GM23248 (cell line): ENCODE measurements around the gene HIP1. TPM values are rescaled to one million over a fixed set of nuclear protein-coding genes. Genes with fewer than 3 reads are reported as not detected.
"Not testable (repeated sequence)": the region's sequence is repeated elsewhere in the genome, so short reads cannot be mapped to it uniquely, and the experiment has no call there.

ENCODE experiments used
- DNase-seq: peaks from one replicate; pipeline ENCODE4 v3.0.0-alpha.2; 2015
- H2AFZ ChIP-seq: fragments of 200-600 bp; sonication (generic); 2 replicates; pipeline ENCODE4 v1.6.1; 2016; ENCODE audit warnings: antibody characterized with exemption
- H3F3A ChIP-seq: fragments of 200-600 bp; sonication (generic); 2 replicates; pipeline ENCODE4 v1.6.1; 2016; ENCODE audit warnings: mild to moderate bottlenecking, antibody characterized with exemption, mixed run types; ENCODE audit not compliant: insufficient read depth
- H3K27ac ChIP-seq: fragments of 200-600 bp; sonication (generic); 2 replicates; pipeline ENCODE4 v1.5.1; 2016; ENCODE audit warnings: mild to moderate bottlenecking
- H3K27me3 ChIP-seq: fragments of 200-600 bp; sonication (generic); replicated peaks from 2 replicates; pipeline ENCODE4 v1.6.1; 2016; ENCODE audit warnings: mild to moderate bottlenecking; ENCODE audit not compliant: insufficient read depth
- H3K36me3 ChIP-seq: fragments of 200-600 bp; sonication (generic); 2 replicates; pipeline ENCODE4 v1.6.1; 2016; ENCODE audit warnings: low read depth, mild to moderate bottlenecking
- H3K4me1 ChIP-seq: fragments of 200-600 bp; sonication (generic); 2 replicates; pipeline ENCODE4 v1.6.1; 2016; ENCODE audit warnings: mild to moderate bottlenecking; ENCODE audit not compliant: insufficient read depth
- H3K4me2 ChIP-seq: fragments of 200-600 bp; sonication (generic); one replicate; pipeline ENCODE4 v1.6.1; 2016; ENCODE audit warnings: mild to moderate bottlenecking; ENCODE audit not compliant: unreplicated experiment
- H3K4me3 ChIP-seq: fragments of 200-600 bp; sonication (generic); 2 replicates; pipeline ENCODE4 v1.5.1; 2016; ENCODE audit warnings: mild to moderate bottlenecking
- H3K79me2 ChIP-seq: fragments of 200-600 bp; sonication (generic); 2 replicates; pipeline ENCODE4 v1.6.1; 2016; ENCODE audit warnings: mild to moderate bottlenecking; ENCODE audit not compliant: insufficient read depth
- H3K9ac ChIP-seq: fragments of 200-600 bp; sonication (generic); 2 replicates; pipeline ENCODE4 v1.6.1; 2016; ENCODE audit warnings: mild to moderate bottlenecking
- H3K9me2 ChIP-seq: fragments of 200-600 bp; sonication (generic); 2 replicates; pipeline ENCODE4 v1.6.1; 2016; ENCODE audit warnings: mixed run types, mild to moderate bottlenecking, moderate library complexity; ENCODE audit not compliant: insufficient read depth
- H3K9me3 ChIP-seq: fragments of 200-600 bp; sonication (generic); one replicate; pipeline ENCODE4 v1.6.1; 2017; ENCODE audit warnings: low read depth
- H4K20me1 ChIP-seq: fragments of 200-600 bp; sonication (generic); 2 replicates; pipeline ENCODE4 v1.6.0; 2016; ENCODE audit not compliant: insufficient read depth
- EZH2 ChIP-seq: fragments of 200-600 bp; sonication (generic); IDR thresholded peaks from 2 replicates; pipeline ENCODE4 v1.6.1; 2018; ENCODE audit warnings: antibody characterized with exemption, mild to moderate bottlenecking; ENCODE audit not compliant: insufficient read depth, poor library complexity, severe bottlenecking
- EZH2phosphoT487 ChIP-seq: fragments of 200-600 bp; sonication (generic); IDR thresholded peaks from 2 replicates; pipeline ENCODE4 v1.6.1; 2018; ENCODE audit warnings: antibody characterized with exemption, moderate library complexity, mild to moderate bottlenecking, low read depth; ENCODE audit not compliant: insufficient read depth
- WGBS, 2 experiments: methylation state at CpG; one replicate each; pipeline ENCODE4 v1.1.6; 2015 to 2017; ENCODE audit warnings: low lambda C conversion rate in 2 of 2, low coverage in 1 of 2; ENCODE audit errors: missing lambda C conversion rate in 2 of 2; 5-methylcytosine and 5-hydroxymethylcytosine counted together
- in situ Hi-C: fragments of 300-500 bp; cut with MboI; formaldehyde crosslinking; loops from 2 replicates; pipeline ENCODE4 v1.15.0; 2020
- polyA plus RNA-seq: library from polyadenylated mRNA; unstranded; fragments of >200 nt; fragmentation: Nextera tagmentation; extraction: Ambion mirVana; gene quantifications from 2 replicates; pipeline ENCODE4 v1.2.1, GENCODE V29; 2016
- total RNA-seq: library from RNA; depleted of rRNA; stranded (reverse); fragments of >200 nt; shearing (Covaris generic); gene quantifications from 2 replicates; pipeline ENCODE4 v1.2.3, GENCODE V29; 2014

Gene HIP1
- total and polyA plus RNA-seq, 2 experiments from 2014 or later, result 6.1 to 13.6 TPM

GRCh38 chr7:75604408-75604807, 134.3 kb downstream of the HIP1 start:
- Histone ChIP-seq H3K9me2 (no peaks in the 10 kb centered on the region), H3F3A (no peaks in the 10 kb centered on the region; the same call in 1 of the 2 replicates), H3K36me3 (no peaks in the 10 kb centered on the region), H3K79me2 (no peaks in the 10 kb centered on the region), H3K27ac (no peak overlapping the region), H3K4me1 (no peaks in the 10 kb centered on the region), H3K9ac (no peak overlapping the region), H3K27me3 (no peaks in the 10 kb centered on the region), H3K4me3 (no peak overlapping the region), H3K9me3 (no peaks in the 10 kb centered on the region), H3K4me2 (no peak overlapping the region), H4K20me1 (no peaks in the 10 kb centered on the region), H2AFZ (no peak overlapping the region)
- no peak for DNase-seq
- in situ Hi-C loops, result no loop called here
- WGBS, 2 experiments, result 96 to 97% methylated on average over 3 of the region's 3 CpGs
- TF ChIP-seq EZH2phosphoT487 (no peak), EZH2 (no peak)

DNA sequence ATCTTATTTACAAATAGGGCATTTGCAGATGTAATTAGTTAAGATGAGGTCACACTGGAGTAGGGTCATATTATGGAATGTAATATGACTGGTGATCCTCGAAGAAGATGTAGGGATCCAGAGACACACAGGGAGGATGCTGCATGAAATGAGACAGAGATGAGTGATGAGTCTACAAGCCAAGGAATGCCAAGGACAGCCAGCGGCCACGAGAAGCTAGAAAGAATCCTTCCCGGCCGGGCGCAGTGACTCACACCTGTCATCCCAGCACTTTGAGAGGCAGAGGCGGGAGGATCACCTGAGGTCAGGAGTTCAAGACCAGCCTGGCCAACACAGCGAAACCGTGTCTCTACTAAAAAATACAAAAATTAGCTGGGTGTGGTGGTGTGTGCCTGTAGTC, 135.9 kb downstream of the HIP1 start:
- H3K36me3 ChIP-seq, H3F3A ChIP-seq, DNase-seq, H3K79me2 ChIP-seq, H2AFZ ChIP-seq, in situ Hi-C loops, H3K4me2 ChIP-seq, H3K9ac ChIP-seq, H3K27ac ChIP-seq, H3K9me3 ChIP-seq, H4K20me1 ChIP-seq, H3K4me3 ChIP-seq, H3K4me1 ChIP-seq, H3K9me2 ChIP-seq, H3K27me3 ChIP-seq: not testable (repeated sequence)
- 84 to 85% methylated on average over 8 to 9 of the region's 9 CpGs for WGBS, 2 experiments

- Histone ChIP-seq H3K27me3 (no peaks in the 10 kb centered on the region), H3K4me1 (peaks cover 8% of the 10 kb centered on the region), H3K4me2 (no peak overlapping the region), H3K79me2 (no peaks in the 10 kb centered on the region), H3K9me3 (no peaks in the 10 kb centered on the region), H2AFZ (no peak overlapping the region), H3K9ac (no peak overlapping the region), H3K36me3 (no peaks in the 10 kb centered on the region), H3F3A (0 out of 2 replicates have a peak, but pooled peaks cover 3% of the 10 kb centered on the region), H3K9me2 (no peaks in the 10 kb centered on the region), H3K27ac (no peak overlapping the region), H4K20me1 (no peaks in the 10 kb centered on the region), H3K4me3 (no peak overlapping the region)
- in situ Hi-C loops, result no loop called here
- TF ChIP-seq EZH2, result no peak
- TF ChIP-seq EZH2phosphoT487, result no peak
- WGBS, 2 experiments, result 96 to 100% methylated on average over 6 of the region's 6 CpGs
- no peak for DNase-seq
Observed at GRCh38 chr7:75601539-75601938, 137.2 kb downstream of the HIP1 start.

DNA sequence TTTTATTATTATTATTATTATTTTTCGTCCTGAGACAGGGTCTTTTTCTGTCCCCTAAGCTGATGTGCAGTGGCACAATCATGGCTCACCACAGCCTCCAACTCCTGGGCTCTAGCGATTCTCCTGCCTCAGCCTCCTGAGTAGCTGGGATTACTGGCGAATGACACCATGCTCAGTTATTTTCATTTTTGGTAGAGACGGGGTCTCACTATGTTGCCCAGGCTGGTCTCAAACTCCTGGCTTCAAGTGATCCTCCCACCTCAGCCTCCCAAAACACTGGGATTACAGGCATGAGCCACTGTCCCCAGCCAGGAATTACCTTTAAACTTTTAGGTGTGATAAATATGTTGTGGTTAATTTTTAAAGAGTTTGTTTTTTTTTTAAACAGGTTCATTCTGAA, 138.0 kb downstream of the HIP1 start:
- H3K27me3 ChIP-seq, H3K9me3 ChIP-seq, H3K4me2 ChIP-seq, H3K4me3 ChIP-seq, H3K36me3 ChIP-seq, H3K9me2 ChIP-seq, H3F3A ChIP-seq, DNase-seq, H4K20me1 ChIP-seq, in situ Hi-C loops, H3K79me2 ChIP-seq, H2AFZ ChIP-seq, H3K9ac ChIP-seq, H3K27ac ChIP-seq: not testable (repeated sequence)
- H3K4me1 ChIP-seq, result peaks cover 10% of the 10 kb centered on the region
- 78 to 86% methylated on average over 4 of the region's 4 CpGs for WGBS, 2 experiments

- Histone ChIP-seq H3K9me3 (no peaks in the 10 kb centered on the region), H3F3A (0 out of 2 replicates have a peak, but pooled peaks cover 6% of the 10 kb centered on the region), H3K27ac (no peak overlapping the region), H2AFZ (no peak overlapping the region), H3K9ac (no peak overlapping the region), H3K36me3 (no peaks in the 10 kb centered on the region), H4K20me1 (no peaks in the 10 kb centered on the region), H3K4me3 (no peak overlapping the region), H3K4me1 (peaks cover 10% of the 10 kb centered on the region), H3K79me2 (no peaks in the 10 kb centered on the region), H3K9me2 (no peaks in the 10 kb centered on the region), H3K27me3 (no peaks in the 10 kb centered on the region), H3K4me2 (no peak overlapping the region)
- 71 to 72% methylated on average over 15 of the region's 15 CpGs for WGBS, 2 experiments
- DNase-seq, result no peak
- no peak for TF ChIP-seq EZH2
- no peak for TF ChIP-seq EZH2phosphoT487
- in situ Hi-C loops, result no loop called here
Observed at GRCh38 chr7:75599244-75599781, 139.4 kb downstream of the HIP1 start.
